ENCODE data around the gene ZGRF1.

The ZGRF1 gene

DNA sequence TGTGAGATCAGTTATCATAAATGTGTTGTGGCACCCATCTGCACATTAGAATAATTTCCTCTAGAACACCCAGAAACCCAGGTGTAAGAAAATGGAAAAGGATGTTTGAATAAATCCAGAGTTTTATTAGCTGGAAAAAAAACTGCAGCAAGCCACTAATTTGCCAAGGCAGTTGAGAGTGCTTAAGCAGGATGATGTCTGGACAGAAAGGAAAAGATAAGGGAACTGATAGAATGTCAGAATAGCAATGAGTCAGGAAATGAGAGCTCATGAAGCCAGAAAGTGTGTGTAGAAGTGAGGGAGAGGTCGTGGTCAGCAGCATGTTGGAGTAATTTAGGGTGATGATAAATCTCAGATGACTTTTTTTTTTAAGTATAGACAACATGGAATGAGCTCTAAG lies 105.6 kb downstream of the ZGRF1 start:
- no peak for TF ChIP-seq EZH2 (optimal IDR thresholded peaks at IDR 0.05; ENCODE audit: low read depth, low read length)
- TF ChIP-seq, protein P1, sequence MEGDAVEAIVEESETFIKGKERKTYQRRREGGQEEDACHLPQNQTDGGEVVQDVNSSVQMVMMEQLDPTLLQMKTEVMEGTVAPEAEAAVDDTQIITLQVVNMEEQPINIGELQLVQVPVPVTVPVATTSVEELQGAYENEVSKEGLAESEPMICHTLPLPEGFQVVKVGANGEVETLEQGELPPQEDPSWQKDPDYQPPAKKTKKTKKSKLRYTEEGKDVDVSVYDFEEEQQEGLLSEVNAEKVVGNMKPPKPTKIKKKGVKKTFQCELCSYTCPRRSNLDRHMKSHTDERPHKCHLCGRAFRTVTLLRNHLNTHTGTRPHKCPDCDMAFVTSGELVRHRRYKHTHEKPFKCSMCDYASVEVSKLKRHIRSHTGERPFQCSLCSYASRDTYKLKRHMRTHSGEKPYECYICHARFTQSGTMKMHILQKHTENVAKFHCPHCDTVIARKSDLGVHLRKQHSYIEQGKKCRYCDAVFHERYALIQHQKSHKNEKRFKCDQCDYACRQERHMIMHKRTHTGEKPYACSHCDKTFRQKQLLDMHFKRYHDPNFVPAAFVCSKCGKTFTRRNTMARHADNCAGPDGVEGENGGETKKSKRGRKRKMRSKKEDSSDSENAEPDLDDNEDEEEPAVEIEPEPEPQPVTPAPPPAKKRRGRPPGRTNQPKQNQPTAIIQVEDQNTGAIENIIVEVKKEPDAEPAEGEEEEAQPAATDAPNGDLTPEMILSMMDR (IDR thresholded peaks at IDR 0.05; ENCODE audit: low read length), result no peak
- Histone ChIP-seq H3K9ac (ENCODE audit: low read length) (no peak overlapping the region), H3K27ac (ENCODE audit: low read length) (no peak overlapping the region), H3K4me2 (ENCODE audit: low read depth, low read length) (no peak overlapping the region), H3K4me3 (ENCODE audit: low read length) (no peak overlapping the region), H2AFZ (ENCODE audit: low read length) (no peak overlapping the region), H3F3A (ENCODE audit: insufficient read depth, low read length) (no peaks in the 10 kb centered on the region), H3K4me1 (ENCODE audit: low read length) (no peaks in the 10 kb centered on the region), H3K9me3 (replicated peaks; ENCODE audit: insufficient read depth, low read length) (no peaks in the 10 kb centered on the region), H3K9me2 (replicated peaks; ENCODE audit: insufficient read depth, low read length) (no peaks in the 10 kb centered on the region), H3K36me3 (replicated peaks; ENCODE audit: insufficient read depth, low read length) (no peaks in the 10 kb centered on the region), H3K79me2 (ENCODE audit: low read length) (no peaks in the 10 kb centered on the region), H4K20me1 (ENCODE audit: insufficient read depth, low read length) (no peaks in the 10 kb centered on the region), H3K27me3 (replicated peaks; ENCODE audit: insufficient read depth, low read length) (no peaks in the 10 kb centered on the region)
- DNase-seq, result no peak

DNA sequence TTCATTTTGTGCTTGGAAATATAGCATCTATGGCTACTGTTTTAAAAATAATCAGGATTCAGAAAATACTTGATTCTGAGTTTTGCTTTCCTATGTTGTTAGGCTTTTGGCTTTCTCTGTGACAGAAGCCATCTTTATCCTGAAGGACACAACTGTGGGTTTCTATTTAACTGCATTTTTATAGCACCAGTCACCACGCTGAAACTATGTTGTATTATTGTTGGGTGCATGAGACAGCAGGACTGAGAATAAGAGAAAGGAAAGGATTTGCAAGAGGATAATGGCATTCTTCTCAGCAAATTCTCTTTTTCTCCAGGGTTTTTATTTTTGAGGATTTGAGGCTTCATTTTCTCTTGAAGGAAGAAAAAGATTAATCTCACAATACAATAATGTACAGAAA lies 110.6 kb downstream of the ZGRF1 start:
- H3K9me2 ChIP-seq (replicated peaks; ENCODE audit: insufficient read depth, low read length), result no peaks in the 10 kb centered on the region
- no peak overlapping the region for H3K4me3 ChIP-seq (ENCODE audit: low read length)
- H4K20me1 ChIP-seq (ENCODE audit: insufficient read depth, low read length), result no peaks in the 10 kb centered on the region
- H3K27me3 ChIP-seq (replicated peaks; ENCODE audit: insufficient read depth, low read length), result peaks cover 10% of the 10 kb centered on the region
- peaks cover 8% of the 10 kb centered on the region for H3K4me1 ChIP-seq (ENCODE audit: low read length)
- H3K27ac ChIP-seq (ENCODE audit: low read length), result no peak overlapping the region
- H3K9ac ChIP-seq (ENCODE audit: low read length), result no peak overlapping the region
- H3K4me2 ChIP-seq (ENCODE audit: low read depth, low read length), result no peak overlapping the region
- no peaks in the 10 kb centered on the region for H3K79me2 ChIP-seq (ENCODE audit: low read length)
- H3K36me3 ChIP-seq (replicated peaks; ENCODE audit: insufficient read depth, low read length), result no peaks in the 10 kb centered on the region
- TF ChIP-seq, protein P1 (IDR thresholded peaks at IDR 0.05; ENCODE audit: low read length), result no peak
- no peak for TF ChIP-seq EZH2 (optimal IDR thresholded peaks at IDR 0.05; ENCODE audit: low read depth, low read length)
- TF ChIP-seq EZH2phosphoT487 (IDR thresholded peaks at IDR 0.05; ENCODE audit: low read length), result no peak
- no peak overlapping the region for H2AFZ ChIP-seq (ENCODE audit: low read length)
- DNase-seq, result no peak
- peaks cover 24% of the 10 kb centered on the region for H3F3A ChIP-seq (ENCODE audit: insufficient read depth, low read length)
- H3K9me3 ChIP-seq (replicated peaks; ENCODE audit: insufficient read depth, low read length), result no peaks in the 10 kb centered on the region

DNA sequence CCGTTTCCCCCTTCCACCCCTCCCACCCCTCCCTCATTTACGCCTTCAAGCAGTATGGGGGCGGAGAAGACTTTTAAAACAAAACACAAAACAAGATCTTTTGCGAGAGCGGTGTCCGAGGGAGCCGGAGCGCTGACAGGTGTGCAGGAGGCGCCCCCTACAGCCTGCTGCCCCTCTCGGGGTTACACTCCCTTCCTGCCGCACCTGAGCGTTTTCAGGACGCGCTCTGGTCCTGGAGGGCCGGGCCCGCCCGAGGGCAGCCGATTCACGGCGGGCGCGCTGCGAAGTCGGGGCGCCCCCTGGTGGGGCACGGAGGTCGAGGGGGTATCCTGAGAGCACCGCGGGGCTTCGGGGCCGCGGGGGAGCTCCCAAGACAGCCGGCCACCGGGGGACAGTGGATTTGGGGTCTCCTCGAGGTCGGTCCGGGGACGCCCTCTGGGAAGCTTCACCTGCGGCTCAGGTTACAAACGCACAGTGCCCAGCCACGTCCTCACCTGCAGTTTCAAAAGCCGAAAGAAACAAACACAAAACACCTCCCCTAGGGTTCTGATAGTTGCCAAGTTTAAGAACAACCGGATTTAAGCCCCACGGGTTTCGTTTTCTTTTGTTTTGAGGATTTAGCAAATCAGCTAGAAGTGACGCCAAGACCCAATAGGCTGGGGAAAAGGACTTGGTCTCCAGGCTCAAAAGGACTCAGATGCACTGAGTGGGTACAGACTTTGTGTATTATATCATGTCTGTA lies 112.8 kb downstream of the ZGRF1 start:
- Histone ChIP-seq H3K4me3 (ENCODE audit: low read length) (peak overlapping the region; percentile 76), H3K9ac (ENCODE audit: low read length) (peak overlapping the region; percentile 60; the same call in 1 of the 2 replicates), H3K4me1 (ENCODE audit: low read length) (peaks cover 8% of the 10 kb centered on the region), H3K79me2 (ENCODE audit: low read length) (no peaks in the 10 kb centered on the region), H3K4me2 (ENCODE audit: low read depth, low read length) (peak overlapping the region; percentile 88), H2AFZ (ENCODE audit: low read length) (peak overlapping the region; percentile 86), H3K27me3 (replicated peaks; ENCODE audit: insufficient read depth, low read length) (peaks cover 27% of the 10 kb centered on the region), H3K27ac (ENCODE audit: low read length) (peak overlapping the region; percentile 67; the same call in 1 of the 2 replicates), H3F3A (ENCODE audit: insufficient read depth, low read length) (peaks cover 24% of the 10 kb centered on the region), H4K20me1 (ENCODE audit: insufficient read depth, low read length) (no peaks in the 10 kb centered on the region), H3K9me3 (replicated peaks; ENCODE audit: insufficient read depth, low read length) (no peaks in the 10 kb centered on the region), H3K9me2 (replicated peaks; ENCODE audit: insufficient read depth, low read length) (no peaks in the 10 kb centered on the region), H3K36me3 (replicated peaks; ENCODE audit: insufficient read depth, low read length) (no peaks in the 10 kb centered on the region)
- DNase-seq, result peak; percentile 94
- TF ChIP-seq, protein P1 (IDR thresholded peaks at IDR 0.05; ENCODE audit: low read length), result peak; percentile 98
- TF ChIP-seq EZH2 (optimal IDR thresholded peaks at IDR 0.05; ENCODE audit: low read depth, low read length), result no peak
